Stimulated activated CD8-positive, alpha-beta memory T cell treated with anti-CD3 and anti-CD28 coated beads, Interleukin-7, amount 100 ng/mL, for 1 hour (primary cell): ENCODE results near the gene BPIFB2.
"Not testable (repeated sequence)": the region's sequence is repeated elsewhere in the genome, so short reads cannot be mapped to it uniquely, and the experiment has no call there.

Experiments
- DNase-seq, 2 donors: peaks; one replicate each; pipeline ENCODE4 v3.0.0-alpha.2; 2020; ENCODE audit warnings: low read depth in 2 of 2

The BPIFB2 gene, protein sequence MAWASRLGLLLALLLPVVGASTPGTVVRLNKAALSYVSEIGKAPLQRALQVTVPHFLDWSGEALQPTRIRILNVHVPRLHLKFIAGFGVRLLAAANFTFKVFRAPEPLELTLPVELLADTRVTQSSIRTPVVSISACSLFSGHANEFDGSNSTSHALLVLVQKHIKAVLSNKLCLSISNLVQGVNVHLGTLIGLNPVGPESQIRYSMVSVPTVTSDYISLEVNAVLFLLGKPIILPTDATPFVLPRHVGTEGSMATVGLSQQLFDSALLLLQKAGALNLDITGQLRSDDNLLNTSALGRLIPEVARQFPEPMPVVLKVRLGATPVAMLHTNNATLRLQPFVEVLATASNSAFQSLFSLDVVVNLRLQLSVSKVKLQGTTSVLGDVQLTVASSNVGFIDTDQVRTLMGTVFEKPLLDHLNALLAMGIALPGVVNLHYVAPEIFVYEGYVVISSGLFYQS

GRCh38 chr20:33007376-33008335, at the start of gene BPIFB2:
Gene BPIFB2 (plus strand): TSS chr20:33007704. CDS start chr20:33008575, 871 bp downstream.
- DNase-seq, result no peak

GRCh38 chr20:32958574-32958973, 48.9 kb upstream of the BPIFB2 start:
- DNase-seq, result no peak

- DNase-seq, result no peak
Observed at GRCh38 chr20:32959351-32960221, 47.9 kb upstream of the BPIFB2 start.

DNA sequence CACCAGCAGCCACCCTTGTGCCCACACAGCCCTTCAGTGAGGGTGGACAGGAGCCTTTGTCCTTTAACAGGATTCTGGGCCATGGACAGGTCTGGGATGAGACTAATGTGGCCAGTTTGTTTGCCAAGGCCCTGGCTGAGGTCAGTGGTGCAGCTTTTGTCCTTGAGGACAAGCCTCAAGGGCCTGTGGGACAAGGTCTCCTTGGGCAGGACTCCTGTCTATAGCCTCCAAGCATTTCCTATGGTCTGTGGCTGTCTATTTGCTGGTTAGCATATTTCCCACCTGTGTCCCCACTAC, 47.3 kb upstream of the BPIFB2 start:
- DNase-seq, result no peak

GRCh38 chr20:32960849-32961731, 46.4 kb upstream of the BPIFB2 start:
- DNase-seq, result no peak

GRCh38 chr20:32962053-32962452, 45.5 kb upstream of the BPIFB2 start:
- no peak for DNase-seq

DNA sequence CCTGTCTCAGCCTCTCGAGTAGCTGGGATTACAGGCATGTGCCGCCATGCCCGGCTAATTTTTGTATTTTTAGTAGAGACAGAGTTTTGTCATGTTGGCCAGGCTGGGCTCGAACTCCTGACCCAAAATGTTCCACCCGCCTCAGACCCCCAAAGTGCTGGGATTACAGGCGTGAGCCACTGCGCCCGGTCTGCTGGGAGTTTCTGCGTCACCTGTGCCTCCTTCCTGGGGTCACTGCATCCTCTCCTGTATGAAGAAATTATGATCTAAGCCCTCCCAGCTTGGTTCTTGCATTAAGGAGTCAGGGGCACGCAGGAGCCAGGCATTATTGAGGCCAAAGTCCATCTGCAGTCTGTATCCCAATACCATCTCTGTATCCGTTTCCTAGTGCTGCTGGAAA, 44.9 kb upstream of the BPIFB2 start:
- DNase-seq, result not testable (repeated sequence)

DNA sequence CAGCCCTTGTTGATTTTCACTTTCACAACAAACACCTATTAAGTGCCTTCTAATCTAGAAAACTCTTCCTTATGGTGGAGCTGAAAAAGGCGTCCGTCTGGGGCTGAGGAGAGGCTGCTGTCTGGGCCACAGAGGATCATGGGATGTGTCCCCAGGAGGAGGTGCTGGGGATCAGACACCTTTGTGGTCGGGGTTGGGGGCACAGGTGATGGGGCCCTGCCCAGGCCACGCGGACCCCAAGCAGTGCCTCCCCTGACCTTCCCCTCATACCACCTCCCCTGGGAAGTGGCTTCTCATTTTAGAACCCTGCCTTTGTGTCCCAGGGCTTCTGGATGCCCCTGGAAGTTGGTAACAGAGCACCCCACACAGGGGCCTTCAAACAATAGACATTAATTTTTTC, 44.3 kb upstream of the BPIFB2 start:
- no peak for DNase-seq

DNA sequence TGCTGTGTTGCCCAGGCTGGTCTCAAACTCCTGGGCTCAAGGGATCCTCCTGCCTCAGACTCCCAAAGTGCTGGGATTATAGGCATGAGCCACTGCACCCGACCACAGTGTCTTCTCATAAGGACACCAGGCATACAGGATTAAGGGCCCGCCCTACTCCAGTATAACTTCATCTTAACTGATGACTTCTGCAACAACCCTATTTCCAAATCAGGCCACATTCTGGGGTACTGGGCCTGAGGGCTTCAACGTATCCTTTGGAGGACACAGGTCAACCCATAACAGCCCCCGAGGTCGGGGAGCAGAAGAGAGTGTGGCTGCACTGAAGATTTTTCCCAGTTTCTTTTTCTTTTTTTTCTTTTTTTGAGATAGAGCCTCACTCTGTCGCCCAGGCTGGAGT, 42.9 kb upstream of the BPIFB2 start:
- no peak for DNase-seq

DNA sequence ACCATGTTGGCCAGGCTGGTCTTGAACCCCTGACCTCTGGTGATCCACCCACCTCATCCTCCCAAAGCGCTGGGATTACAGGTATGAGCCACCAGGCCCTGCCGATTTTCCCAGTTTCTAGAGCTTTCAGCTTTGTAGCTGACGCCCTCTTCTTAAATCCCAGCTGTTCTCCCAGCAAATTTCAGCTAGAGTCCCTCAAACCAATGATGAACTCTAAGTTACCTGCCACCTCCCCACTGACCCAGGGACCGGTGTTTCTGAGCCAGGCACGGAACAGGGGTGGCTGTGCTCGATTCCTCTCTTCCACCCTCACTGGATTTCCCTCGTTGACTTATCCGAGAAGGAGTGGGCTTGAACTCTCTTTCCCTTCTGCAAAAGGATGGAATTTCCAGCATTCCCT, 42.4 kb upstream of the BPIFB2 start:
- DNase-seq, result no peak

GRCh38 chr20:32965581-32966373, 41.7 kb upstream of the BPIFB2 start:
- DNase-seq, result no peak

GRCh38 chr20:32966382-32966781, 41.1 kb upstream of the BPIFB2 start:
- DNase-seq, result no peak

DNA sequence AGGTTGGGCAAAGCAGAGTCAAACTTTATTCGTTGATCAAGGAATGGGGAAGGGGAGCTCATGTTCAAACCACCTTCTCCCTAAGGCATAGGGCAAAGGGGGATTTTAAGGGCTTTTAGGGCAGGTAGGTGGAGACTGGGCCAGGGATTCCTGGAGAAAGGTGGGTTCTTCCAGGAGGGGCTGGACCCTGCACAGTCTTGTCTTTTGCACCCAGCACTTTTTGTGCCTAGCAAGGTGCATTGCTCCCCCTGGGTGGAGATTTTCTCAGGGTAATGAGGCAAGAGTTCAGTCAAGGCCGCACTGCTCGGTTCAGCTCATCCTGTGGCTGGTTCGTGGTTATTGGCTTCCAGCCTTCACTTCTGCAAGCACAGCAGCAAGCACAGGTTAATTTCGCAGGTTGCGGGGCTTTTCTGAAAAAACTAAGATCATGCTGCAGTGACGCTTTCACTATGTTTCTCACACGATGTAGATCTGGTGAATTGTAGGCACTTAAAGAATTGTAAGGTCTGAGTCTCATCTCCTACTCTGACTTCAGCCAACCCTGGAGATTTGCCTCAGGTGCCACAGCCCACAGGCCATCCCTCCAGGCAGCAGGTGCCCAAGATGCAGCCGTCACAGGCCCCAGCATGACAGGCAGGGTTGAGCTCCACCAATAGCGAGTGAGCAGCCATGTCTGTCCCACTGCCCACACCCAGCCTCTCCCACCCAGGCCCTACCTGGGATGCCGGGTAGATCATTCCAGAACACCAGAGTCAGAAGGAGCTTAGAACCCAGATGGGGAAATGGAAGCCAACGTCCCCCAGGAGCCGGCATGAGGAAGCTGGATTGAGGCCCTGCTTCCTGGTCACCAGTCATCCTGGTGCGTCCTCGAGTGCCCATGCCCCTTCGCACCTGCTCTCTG, 40.4 kb upstream of the BPIFB2 start:
- DNase-seq, result no peak

- no peak for DNase-seq
Observed at GRCh38 chr20:32967961-32968457, 39.5 kb upstream of the BPIFB2 start.

- DNase-seq, result no peak
Observed at GRCh38 chr20:32968478-32969241, 38.8 kb upstream of the BPIFB2 start.

DNA sequence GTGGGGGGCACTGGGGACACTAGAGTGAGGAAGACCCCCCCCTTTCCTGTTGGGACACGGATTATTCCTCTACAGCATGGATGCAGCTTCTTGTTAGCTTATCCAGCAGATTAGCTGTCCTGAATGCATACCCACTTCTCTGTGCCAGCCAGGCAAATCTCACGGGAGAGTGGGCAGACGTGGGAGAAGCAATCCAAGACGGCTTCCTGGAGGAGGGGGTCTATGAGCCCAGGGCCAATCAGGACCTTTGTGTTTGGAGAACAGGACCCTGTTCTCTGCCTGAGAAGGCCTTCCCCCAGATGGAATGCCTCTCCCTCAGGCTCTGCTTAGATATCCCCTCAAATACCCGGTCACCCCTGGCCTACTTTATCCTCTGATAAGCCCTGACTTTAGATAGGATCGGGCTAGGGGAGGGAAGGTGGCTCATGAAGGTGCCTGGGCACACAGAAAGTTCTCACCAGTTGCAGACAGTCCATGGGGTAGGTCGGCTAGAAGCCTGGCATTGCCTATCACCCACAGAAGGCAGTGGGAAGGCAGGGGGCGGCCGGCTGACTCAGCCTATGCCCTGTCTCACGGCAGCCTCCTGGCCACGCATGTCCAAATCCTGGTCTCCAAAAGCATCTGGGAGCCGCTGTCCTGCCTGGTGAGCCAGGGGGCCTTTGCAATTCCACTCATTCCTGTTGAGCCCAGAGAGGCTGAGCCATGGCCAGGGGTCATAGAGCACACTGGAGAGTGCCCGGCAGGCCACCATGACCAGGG, 38.0 kb upstream of the BPIFB2 start:
- DNase-seq, result no peak
